Body of pancreas (tissue), 4 donors: ENCODE measurements around the gene INTS11.

Experiments
- POLR2A ChIP-seq, 3 donors: fragments of 450-650 bp; IDR thresholded peaks; one replicate each; pipeline ENCODE4 v1.6.1; 2016; ENCODE audit warnings: antibody characterized with exemption in 3 of 3, mild to moderate bottlenecking in 2 of 3
- TF ChIP-seq, protein P1 (sequence below), 7 experiments: fragments of 450-650 bp in 4 of 7; fragments of 200-600 bp in 3 of 7; sonication (generic) in 3 of 7; IDR thresholded peaks; one replicate each; pipeline ENCODE4 v1.5.1; 2016 to 2019; ENCODE audit warnings: antibody characterized with exemption in 7 of 7

DNA sequence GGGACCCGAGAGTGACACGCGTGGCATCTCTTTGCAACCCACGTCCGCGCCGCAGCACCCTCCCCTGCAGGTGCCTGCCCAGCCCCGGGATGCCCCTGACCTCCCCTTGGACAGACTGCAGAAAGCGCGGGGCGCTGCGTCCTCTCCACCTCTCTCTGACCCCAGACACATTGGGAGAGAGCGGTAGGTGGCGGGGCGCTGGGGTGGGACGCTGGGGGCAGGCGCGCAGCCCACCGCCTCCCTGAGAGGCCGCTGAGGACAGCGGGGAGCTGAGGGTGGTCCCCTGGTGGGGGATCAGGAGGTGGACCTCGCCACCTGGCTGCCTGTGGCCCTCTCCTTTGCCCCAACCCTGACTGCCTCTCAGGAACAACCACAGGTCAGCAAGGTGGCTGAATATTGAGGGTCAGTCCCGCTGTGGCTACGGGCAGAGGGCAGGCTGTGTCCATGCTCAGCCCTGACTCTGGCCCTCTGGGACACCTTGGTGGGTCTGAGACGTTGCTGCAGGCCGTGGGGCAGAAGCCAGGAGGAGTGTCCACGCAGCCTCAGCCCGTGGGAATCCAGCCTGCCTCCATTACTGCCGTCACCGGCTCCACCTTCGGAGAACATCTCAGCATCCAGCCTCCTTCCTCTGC, 50.0 kb downstream of the INTS11 start:
- TF ChIP-seq, protein P1, sequence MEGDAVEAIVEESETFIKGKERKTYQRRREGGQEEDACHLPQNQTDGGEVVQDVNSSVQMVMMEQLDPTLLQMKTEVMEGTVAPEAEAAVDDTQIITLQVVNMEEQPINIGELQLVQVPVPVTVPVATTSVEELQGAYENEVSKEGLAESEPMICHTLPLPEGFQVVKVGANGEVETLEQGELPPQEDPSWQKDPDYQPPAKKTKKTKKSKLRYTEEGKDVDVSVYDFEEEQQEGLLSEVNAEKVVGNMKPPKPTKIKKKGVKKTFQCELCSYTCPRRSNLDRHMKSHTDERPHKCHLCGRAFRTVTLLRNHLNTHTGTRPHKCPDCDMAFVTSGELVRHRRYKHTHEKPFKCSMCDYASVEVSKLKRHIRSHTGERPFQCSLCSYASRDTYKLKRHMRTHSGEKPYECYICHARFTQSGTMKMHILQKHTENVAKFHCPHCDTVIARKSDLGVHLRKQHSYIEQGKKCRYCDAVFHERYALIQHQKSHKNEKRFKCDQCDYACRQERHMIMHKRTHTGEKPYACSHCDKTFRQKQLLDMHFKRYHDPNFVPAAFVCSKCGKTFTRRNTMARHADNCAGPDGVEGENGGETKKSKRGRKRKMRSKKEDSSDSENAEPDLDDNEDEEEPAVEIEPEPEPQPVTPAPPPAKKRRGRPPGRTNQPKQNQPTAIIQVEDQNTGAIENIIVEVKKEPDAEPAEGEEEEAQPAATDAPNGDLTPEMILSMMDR (IDR thresholded peaks at IDR 0.05): no peak
- no peak for TF ChIP-seq POLR2A (IDR thresholded peaks at IDR 0.05)
